GM12892 (cell line): ENCODE results near the gene NRXN2.

ENCODE experiments used
- POLR2A ChIP-seq: IDR thresholded peaks from 2 replicates; pipeline ENCODE4 v1.6.1; 2011; ENCODE audit warnings: low read depth, low read length, control low read depth
- POLR2AphosphoS5 ChIP-seq: IDR thresholded peaks from 2 replicates; pipeline ENCODE4 v1.6.1; 2011; ENCODE audit warnings: low read depth, low read length, control low read depth
- TAF1 ChIP-seq: IDR thresholded peaks from 2 replicates; pipeline ENCODE4 v1.6.1; 2011; ENCODE audit warnings: low read depth, mild to moderate bottlenecking, control low read depth, low read length, borderline replicate concordance

DNA sequence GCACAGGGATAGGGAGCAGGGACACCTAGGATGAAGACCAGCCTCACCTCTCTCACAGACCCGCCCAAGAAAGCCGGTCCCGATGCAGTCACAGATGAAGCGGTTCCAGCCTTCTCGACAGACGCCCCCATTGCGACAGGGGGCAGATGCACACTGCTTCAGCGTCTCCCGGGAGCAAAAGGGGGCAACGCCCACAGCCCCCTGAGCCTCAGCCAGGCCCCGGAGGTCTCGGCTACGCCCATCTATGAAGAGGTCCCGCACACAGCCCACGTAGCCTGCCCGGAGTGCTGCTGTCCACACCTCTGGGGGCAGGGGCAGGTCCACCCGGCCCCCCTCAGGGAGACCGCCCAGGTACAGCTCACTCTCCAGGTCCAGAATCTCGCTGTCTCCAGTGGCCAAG lies 62.3 kb downstream of the NRXN2 start:
- no peak for TF ChIP-seq POLR2AphosphoS5
- TF ChIP-seq TAF1 = no peak
- no peak for TF ChIP-seq POLR2A
